ENCODE results near the gene TANGO6.
"Not testable (repeated sequence)": the region's sequence is repeated elsewhere in the genome, so short reads cannot be mapped to it uniquely, and the experiment has no call there.

TANGO6 gene

DNA sequence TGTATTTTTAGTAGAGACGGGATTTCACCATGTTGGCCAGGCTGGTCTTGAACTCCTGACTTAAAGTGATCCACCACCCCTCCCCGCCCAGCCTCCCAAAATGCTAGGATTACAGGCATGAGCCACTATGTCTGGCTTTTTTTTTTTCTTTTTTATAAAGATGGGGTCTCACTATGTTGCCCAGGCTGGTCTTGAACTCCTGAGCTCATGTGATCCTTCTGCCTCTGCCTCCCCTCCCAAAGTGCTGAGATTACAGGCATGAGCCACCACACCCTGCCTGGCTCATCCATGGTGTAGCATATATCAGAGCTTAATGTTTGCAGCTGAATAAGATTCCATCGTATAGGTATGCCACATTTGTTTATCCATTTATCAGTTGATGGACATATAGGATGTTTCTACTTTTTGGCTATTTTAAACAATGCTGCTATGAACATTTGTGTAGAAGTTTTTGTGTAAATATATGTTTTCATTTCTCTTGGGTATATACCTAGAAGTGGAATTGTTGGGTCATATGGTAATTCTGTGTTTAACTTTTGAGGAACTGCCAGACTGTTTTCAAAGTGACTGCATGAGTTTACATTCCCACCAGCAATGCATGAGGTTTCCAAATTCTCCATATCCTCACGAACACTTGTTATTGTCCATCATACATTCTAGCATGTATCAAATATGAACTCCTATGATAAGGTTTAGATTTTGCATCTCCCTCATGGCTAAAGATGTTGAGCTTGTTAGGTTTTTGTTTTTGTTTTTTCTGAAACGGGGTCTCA is 206.5 kb downstream of the TANGO6 start:
- Histone ChIP-seq H3K4me1 (no peaks in the 10 kb centered on the region), H3K27me3 (no peaks in the 10 kb centered on the region), H3K4me3 (ENCODE audit: low read depth, low read length) (no peak overlapping the region), H3K9me3 (no peaks in the 10 kb centered on the region), H3K36me3 (no peaks in the 10 kb centered on the region)
- TF ChIP-seq, protein P1, sequence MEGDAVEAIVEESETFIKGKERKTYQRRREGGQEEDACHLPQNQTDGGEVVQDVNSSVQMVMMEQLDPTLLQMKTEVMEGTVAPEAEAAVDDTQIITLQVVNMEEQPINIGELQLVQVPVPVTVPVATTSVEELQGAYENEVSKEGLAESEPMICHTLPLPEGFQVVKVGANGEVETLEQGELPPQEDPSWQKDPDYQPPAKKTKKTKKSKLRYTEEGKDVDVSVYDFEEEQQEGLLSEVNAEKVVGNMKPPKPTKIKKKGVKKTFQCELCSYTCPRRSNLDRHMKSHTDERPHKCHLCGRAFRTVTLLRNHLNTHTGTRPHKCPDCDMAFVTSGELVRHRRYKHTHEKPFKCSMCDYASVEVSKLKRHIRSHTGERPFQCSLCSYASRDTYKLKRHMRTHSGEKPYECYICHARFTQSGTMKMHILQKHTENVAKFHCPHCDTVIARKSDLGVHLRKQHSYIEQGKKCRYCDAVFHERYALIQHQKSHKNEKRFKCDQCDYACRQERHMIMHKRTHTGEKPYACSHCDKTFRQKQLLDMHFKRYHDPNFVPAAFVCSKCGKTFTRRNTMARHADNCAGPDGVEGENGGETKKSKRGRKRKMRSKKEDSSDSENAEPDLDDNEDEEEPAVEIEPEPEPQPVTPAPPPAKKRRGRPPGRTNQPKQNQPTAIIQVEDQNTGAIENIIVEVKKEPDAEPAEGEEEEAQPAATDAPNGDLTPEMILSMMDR (IDR thresholded peaks at IDR 0.05; ENCODE audit: low read depth, low read length), result no peak
- DNase-seq, result no peak

DNA sequence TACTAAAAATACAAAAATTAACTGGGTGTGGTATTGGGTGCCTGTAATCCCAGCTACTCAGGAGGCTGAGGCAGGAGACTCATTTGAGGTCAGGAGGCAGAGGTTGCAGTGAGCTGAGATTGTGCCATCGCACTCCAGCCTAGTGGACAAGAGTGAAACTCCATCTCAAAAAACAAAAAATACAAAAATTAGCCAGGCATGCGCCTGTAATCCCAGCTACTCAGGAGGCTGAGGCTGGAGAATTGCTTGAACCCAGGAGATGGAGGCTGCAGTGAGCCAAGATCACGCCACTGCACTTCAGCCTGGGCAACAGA is 208.1 kb downstream of the TANGO6 start:
- H3K4me1 ChIP-seq; DNase-seq; H3K27me3 ChIP-seq; H3K36me3 ChIP-seq; H3K9me3 ChIP-seq; H3K4me3 ChIP-seq (ENCODE audit: low read depth, low read length): not testable (repeated sequence)

GRCh38 chr16:69055008-69055407 is 211.7 kb downstream of the TANGO6 start:
- DNase-seq, result no peak
- Histone ChIP-seq H3K36me3 (no peaks in the 10 kb centered on the region), H3K4me1 (no peaks in the 10 kb centered on the region; the same call in 1 of the 2 replicates), H3K9me3 (no peaks in the 10 kb centered on the region), H3K4me3 (ENCODE audit: low read depth, low read length) (no peak overlapping the region), H3K27me3 (no peaks in the 10 kb centered on the region)
- TF ChIP-seq, protein P1 (IDR thresholded peaks at IDR 0.05; ENCODE audit: low read depth, low read length), result no peak

DNA sequence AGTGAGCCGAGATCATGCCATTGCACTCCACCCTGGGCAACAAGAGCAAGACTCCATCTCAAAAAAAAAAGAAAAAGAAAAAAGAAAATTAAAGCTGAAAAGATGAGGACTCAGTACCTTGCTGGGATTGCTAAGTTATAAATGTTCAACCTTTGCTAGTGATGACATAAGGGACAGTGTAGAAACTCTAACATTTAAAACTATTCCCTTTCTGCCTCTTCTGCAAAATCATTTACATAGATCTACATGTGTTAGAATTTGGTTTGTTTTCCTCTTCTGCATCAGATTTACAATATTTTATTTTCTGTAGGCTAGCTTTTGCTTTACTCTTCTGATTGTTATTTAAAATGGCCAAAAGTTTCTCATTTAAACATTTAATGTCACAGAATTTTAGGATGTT is 212.6 kb downstream of the TANGO6 start:
- TF ChIP-seq, protein P1 (IDR thresholded peaks at IDR 0.05; ENCODE audit: low read depth, low read length), result no peak
- no peak for DNase-seq
- Histone ChIP-seq H3K4me3 (ENCODE audit: low read depth, low read length) (no peak overlapping the region), H3K36me3 (no peaks in the 10 kb centered on the region), H3K9me3 (no peaks in the 10 kb centered on the region), H3K27me3 (no peaks in the 10 kb centered on the region), H3K4me1 (no peaks in the 10 kb centered on the region; the same call in 1 of the 2 replicates)

DNA sequence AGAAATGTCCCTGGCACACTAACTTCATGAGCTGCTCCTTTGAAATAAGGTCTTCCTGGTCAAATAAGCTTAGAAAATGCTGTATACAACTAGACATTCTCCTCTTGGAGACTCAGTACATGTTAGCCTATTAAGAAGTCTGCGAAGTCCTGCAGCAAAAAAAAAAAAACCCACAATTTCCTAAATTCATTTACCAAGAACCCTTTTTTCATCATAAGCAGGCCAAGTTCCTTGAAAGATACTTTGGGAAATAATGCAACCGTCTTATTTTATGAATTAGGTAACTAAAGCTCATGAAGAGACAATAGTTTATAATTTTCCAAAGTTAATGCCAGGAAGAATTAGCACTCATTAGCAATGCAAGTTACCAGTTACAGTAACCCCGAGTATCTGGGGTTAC is 213.1 kb downstream of the TANGO6 start:
- H3K27me3 ChIP-seq, result no peaks in the 10 kb centered on the region
- no peaks in the 10 kb centered on the region for H3K9me3 ChIP-seq
- H3K36me3 ChIP-seq, result no peaks in the 10 kb centered on the region
- TF ChIP-seq, protein P1 (IDR thresholded peaks at IDR 0.05; ENCODE audit: low read depth, low read length), result no peak
- no peak overlapping the region for H3K4me3 ChIP-seq (ENCODE audit: low read depth, low read length)
- H3K4me1 ChIP-seq, result no peaks in the 10 kb centered on the region; the same call in 1 of the 2 replicates
- DNase-seq, result no peak

DNA sequence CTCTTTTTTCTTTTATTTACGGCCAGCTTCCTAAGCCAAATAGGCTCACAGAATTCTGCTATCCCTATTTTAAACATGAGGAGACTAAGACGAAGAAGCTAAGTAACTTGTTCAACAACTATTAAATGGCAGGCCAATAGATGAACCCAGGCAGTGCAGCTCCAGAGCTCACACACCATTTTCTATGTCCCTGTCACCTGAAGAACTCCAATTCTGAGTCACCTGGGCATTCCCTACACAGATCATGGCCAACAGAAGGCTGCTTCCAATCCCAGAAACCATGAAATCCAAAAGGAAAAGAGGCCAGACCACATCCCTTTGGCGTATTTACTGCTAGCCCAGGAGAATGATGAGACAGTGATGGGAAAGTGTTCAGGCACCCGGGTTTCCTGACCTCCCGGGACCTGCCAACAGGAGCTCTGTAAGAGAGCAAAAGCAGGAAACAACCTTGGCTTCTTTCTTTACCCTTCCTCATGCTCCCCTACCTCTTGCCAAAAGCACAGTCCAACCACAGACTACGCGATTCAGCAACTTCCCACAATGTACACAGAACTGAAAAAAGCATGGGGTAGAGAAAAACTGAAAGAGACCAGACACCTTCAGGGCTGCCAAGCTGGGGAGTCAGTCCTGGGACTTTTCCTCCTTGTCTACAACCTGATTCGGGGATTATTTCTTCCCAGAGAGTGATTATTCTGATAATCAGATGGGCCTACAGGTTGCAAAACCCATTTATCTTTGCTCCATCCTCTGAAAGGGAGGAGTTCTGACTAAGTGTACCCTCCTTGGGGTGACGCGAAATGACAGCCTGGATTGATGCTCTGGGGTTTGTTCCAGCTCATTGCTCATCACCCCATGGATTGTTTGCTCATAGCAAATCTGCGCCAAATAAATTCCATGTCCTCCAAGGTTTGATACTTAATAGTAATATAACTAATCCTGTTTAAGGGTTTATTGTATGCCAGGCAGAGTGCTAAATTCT is 214.4 kb downstream of the TANGO6 start:
- H3K9me3 ChIP-seq, result no peaks in the 10 kb centered on the region
- no peak overlapping the region for H3K4me3 ChIP-seq (ENCODE audit: low read depth, low read length)
- TF ChIP-seq, protein P1 (IDR thresholded peaks at IDR 0.05; ENCODE audit: low read depth, low read length), result no peak
- H3K36me3 ChIP-seq, result no peaks in the 10 kb centered on the region
- no peaks in the 10 kb centered on the region; the same call in 1 of the 2 replicates for H3K4me1 ChIP-seq
- H3K27me3 ChIP-seq, result no peaks in the 10 kb centered on the region
- DNase-seq, result no peak

DNA sequence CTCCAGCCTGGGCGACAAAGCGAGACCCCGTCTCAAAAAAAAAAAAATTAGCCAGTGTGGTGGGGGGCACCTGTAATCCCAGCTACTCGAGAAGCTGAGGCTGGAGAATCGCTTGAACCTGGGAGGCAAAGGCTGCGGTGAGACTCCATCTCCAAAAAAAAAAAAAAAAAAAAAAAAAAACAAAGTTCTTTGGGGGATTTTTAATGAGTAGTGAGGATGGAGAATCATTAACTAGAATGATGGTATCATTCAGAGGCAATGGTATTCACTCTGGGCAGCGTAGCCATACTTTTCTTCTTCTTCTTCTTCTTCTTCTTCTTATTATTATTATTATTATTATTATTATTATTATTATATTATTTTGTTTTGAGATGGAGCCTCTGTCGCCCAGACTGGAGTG is 220.2 kb downstream of the TANGO6 start:
- H3K36me3 ChIP-seq, result not testable (repeated sequence)

More for the DNA sequence above, 220.2 kb downstream of the TANGO6 start:
- H3K4me3 ChIP-seq (ENCODE audit: low read depth, low read length); H3K27me3 ChIP-seq; H3K9me3 ChIP-seq; H3K4me1 ChIP-seq; DNase-seq: not testable (repeated sequence)

Data from BE2C (cell line).